ENCODE measurements around the gene TMEM9.

Gene TMEM9

DNA sequence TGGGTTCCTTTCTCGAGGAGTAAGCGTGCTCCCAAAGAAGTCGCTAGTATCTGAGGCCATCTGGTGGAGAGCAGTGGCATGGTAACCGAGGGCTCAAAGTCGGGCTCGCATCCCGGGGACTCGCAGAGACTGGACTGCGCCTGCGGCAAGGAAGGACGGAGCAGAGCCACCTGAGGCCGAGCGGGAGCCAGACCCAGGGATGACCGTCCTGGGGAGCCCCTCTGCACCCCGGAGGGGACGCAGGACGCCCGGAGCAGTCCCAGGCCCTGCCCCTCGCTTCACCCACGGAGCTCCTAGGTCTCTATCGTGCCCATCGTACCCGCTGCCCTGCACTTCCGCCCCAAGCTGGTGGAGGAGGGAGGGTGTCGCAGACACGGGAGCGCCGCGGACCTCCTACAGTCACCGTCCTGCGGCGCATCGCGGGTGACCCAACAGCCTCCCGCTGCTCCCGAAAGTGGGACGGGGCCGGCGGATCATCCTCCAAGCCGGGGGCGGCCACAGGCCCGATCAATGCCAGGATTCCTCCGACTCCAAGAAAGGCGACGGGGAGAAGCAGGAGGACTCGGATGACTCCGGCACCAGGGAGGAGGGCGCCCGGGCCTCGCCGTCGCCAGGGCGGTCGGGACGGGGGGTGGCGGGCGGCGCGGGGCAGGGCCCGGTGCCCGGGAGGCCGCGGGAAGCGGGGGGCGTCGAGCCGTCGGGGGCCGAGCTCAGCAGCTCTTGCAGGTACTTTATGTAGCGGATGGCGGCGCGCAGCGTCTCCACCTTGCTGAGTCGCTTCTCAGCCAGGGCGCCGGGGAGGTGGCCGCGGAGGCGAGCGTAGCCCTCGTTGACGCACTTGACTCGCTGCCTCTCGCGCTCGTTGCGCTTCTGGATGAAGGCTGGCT, 39.8 kb downstream of the TMEM9 start:
- peak; percentile 71 for DNase-seq (ENCODE audit: low read depth, low spot score)
- H3K4me3 ChIP-seq (ENCODE audit: low read length): peak overlapping the region; percentile 61

DNA sequence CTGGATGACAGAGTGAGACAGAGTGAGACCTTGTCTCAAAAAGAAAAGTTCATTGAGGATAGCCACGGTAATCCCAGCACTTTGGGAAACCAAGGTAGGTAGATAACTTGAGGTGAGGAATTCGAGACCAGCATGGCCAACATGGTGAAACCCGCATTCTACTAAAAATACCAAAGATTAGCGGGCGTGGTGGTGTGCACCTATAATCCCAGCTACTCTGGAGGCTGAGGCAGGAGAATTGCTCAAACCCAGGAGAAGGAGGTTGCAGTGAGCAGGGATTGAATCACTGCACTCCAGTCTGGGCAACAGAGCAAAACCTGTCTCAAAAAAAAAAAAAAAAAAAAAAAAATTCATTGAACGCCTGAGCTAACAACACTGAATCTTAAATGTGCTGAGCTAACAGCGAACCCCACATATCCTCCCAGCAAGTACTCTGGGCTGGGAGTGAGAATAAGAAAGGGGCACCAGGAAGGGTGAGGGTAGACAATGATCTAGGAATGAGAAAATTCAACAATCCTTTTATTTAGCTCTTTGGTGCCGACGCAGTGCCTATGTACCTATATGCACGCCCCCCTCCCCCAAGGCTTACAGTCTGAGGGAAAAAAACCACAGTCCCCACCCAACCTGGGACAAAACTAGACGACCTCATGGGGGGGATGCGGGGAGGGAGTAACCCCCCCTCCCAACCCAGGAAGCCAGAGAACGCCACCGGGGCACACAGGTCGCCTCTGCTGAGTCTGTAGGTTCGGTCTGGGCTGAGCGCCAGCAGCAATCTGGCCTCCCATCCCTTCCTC, 40.6 kb downstream of the TMEM9 start:
- peak overlapping the region; percentile 61 for H3K4me3 ChIP-seq (ENCODE audit: low read length)
- no peak for DNase-seq (ENCODE audit: low read depth, low spot score)

DNA sequence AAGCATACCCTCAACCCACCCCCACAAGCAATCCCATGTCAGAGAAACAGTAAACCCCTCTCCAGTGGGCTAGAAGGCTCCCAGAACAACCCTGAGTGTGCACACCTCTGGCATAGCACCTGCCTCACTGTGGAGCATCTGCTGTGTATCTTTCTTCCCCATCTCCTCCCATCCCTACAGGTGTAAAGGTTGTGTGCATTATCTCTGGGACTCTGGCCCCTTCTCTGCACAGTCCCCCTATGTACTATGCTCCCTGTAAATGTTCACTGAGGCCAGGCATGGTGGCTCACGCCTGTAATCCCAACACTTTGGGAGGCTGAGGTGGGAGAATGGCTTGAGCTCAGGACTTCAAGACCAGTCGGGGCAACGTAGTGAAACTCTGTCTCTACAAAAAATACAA, 41.3 kb downstream of the TMEM9 start:
- no peak for DNase-seq (ENCODE audit: low read depth, low spot score)
- no peak overlapping the region for H3K4me3 ChIP-seq (ENCODE audit: low read length)

DNA sequence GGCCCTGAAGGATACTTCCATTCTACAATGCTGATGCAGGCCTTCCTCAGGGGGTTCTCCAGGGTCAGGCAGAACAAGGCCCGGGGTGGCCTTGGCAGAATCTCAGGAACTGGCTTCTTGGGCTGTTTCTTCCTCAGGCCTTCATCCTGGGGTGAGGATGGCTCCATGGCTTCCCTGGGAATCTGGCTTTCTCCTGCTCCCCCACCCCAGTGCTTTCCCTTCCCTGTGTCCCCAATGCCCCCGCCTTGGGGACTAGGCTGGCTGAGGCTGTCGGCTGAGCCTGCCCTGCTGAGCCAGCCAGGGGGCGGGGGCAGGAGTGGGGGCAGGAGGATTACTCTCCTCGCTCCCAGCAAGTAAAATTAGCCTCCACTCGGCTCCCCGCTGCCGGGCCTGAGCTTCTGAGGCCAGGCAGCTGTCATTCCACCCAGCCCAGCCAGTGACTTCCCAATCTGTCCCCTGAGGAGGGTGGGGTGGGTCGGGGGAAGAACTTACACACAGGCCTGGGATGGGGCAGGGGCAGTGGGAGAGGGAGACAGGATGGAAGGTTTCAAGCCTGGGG, 42.0 kb downstream of the TMEM9 start, which contains the start of gene CACNA1S:
CACNA1S (minus strand) TSS at position 254 of the 559 bp plus-strand sequence; CDS start at position 167, 87 bp downstream.
- H3K4me3 ChIP-seq (ENCODE audit: low read length): no peak within 1 kb of the TSS
- DNase-seq (ENCODE audit: low read depth, low spot score): no peak

DNA sequence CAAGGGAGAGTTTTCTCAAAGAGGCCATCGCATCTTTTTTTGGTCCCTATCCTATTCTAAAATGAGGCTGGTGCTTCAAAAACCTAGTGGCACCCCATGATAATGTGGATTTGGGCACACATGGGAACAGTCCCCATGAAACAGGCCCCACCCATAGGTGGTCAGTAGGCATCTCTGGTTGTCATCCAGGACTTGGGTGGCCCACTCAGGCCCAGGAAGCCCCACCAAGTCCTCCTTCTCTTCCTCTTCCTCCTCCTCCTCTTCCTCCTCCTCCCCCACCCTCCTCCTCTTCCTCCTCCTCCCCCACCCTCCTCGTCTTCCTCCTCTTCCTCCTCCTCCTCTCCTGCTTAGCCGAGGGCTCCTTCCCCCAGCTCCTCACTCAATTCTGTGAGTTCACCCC, 42.6 kb downstream of the TMEM9 start:
- no peak overlapping the region for H3K4me3 ChIP-seq (ENCODE audit: low read length)
- DNase-seq (ENCODE audit: low read depth, low spot score): no peak

DNA sequence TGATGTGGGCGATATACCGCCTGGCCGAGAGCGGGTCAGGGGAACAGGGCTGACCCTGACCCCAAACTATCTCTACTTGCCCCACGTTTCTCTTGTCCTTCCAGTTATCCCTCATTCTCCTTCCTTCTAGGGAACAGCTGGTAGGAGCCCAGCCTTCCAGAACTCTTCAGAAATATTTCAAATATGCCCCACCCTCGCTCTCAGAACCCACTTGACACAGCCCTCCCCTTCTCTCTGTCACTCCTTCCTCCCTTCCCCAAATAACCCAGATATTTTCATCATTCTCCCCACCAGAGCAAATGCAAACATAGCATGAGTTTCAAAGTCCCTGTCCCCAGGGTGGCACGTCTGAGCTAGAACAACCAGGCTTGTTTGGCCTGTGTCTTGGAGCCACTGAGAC, 43.1 kb downstream of the TMEM9 start:
- no peak overlapping the region for H3K4me3 ChIP-seq (ENCODE audit: low read length)
- no peak for DNase-seq (ENCODE audit: low read depth, low spot score)

DNA sequence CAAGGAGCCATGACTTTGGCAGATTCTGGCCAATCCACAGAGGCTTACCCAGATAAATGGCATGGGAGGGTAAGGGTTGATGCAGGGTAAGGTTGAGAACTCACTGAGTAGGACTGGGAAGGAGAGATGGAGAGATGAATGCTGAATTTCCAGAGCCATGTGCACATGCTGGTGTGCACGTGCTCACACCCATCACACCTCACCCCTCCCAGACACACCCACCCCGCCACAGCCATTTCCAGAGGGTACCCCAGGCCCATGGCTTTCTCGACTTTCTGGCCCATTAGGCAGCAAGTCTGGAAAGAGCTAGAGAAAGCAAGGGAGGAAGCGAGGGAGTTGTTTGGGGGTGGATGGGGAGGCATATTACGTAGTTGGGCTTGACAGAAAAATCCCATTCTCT, 43.7 kb downstream of the TMEM9 start:
- no peak for DNase-seq (ENCODE audit: low read depth, low spot score)

DNA sequence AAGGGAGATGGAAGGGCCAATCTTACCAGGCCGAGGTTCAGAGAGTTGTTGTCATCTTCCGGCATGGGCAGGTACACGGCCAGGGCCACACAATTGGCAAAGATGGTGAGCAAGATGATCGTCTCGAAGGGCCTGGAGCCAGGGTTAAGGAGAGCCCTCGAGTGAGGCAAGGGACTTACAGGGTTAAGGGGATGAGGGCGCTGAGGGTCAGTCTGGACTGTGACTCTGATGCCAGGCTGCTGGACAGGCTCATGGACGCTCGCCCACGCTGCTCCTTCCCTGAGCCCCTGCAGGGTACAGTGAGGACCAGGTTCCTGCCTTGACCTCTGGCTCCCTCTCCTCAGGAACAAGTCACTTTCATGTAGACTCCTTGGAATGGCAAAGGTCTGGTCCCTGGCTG, 44.1 kb downstream of the TMEM9 start:
- no peak overlapping the region for H3K4me3 ChIP-seq (ENCODE audit: low read length)
- no peak for DNase-seq (ENCODE audit: low read depth, low spot score)

More for the DNA sequence above, 43.7 kb downstream of the TMEM9 start:
- no peak overlapping the region for H3K4me3 ChIP-seq (ENCODE audit: low read length)

DNA sequence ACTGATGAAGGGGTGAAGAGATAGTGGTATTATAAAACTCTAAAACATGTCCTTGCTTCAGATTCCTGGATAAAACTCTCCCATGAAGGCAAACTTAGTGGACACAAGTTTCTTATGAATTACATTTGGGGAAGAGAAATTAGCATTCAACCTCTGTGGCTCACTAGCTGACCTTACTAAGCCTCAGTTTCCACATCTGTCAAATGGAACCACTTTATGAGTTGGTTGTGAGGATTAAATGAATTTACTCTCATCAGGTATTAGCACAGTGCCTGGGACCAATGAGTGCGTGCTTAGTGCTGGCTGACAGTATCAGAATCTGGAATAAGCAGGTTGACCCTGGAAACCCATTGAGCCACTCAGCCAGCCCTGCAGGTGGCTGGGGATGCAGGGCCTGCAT, 44.6 kb downstream of the TMEM9 start:
- no peak for DNase-seq (ENCODE audit: low read depth, low spot score)
- no peak overlapping the region for H3K4me3 ChIP-seq (ENCODE audit: low read length)

DNA sequence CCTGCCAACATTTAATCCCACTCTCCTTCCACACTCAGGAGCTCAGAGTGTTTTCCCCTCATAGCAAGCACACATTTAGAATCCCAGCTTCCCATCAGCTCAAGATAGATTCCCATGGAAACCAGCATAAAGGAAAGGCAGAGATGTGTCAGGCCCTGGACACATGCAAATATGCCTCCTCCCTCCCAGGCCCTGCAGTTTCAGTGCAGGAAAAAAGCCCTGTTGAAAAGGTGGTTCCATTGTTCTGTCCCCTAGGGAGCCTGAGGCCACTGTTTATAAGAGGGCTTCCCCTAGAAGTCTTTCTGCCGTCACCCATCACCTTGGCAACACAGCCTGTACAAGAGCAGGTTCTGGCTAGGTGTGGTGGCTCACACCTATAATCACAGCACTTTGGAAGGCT, 45.7 kb downstream of the TMEM9 start:
- H3K4me3 ChIP-seq (ENCODE audit: low read length): no peak overlapping the region
- no peak for DNase-seq (ENCODE audit: low read depth, low spot score)

DNA sequence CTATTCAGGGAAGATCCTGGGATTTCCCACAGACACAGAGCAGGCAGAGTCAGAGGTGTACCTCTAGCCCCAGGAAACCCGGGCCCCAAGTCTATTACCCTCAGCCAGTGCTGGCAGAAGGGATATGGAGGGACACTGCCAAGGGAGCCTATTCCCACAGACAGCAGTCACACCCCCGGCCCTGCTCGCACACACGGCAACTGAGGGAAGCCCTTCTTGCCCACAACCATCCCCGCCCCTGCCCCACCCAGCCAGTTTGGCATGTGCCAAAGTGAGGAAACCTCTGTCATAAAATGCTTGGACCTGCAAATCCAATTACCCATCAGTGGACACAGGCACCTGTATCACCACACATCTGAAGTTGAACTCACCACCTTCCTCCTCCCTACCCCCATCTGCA, 48.6 kb downstream of the TMEM9 start:
- no peak for DNase-seq (ENCODE audit: low read depth, low spot score)
- H3K4me3 ChIP-seq (ENCODE audit: low read length): no peak overlapping the region

DNA sequence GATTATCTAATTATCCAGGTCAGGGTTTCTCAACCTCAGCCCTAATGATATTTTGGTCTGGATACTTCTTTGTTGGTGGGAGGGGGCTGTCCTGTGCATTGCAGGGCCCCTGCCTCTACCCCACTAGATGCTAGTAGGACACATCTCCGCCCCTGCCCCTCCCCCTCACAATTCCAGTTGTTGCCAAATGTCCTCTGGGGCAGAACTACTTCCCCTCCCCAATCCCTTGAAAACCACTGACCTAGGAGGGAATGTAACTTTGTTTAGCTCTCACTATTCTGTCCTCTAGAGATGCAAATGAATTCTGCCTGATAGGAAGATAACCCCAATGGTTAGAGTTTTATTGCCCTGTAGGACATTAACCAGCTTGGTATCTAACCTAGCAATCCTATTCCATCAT, 50.1 kb downstream of the TMEM9 start:
- no peak for DNase-seq (ENCODE audit: low read depth, low spot score)
- H3K4me3 ChIP-seq (ENCODE audit: low read length): no peak overlapping the region

DNA sequence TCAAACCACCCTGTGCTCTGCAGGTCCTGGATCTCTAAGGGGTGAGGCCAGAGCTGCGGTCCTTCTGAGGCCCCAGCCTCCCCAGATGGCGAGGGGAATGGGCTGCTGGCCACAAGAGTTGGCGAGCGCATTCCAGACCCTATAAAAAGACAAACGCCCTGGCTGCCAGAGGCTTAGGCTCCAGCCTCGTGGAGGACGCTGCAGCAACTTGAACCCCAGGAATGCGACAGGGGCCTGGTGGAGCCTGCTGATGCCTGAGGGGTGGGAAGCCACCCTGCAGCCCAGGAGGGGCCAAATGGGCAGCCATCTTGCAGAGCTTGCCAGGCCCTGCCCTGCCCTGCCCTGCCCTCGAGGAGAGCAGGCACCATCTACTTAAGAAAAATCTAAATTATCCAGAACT, 50.6 kb downstream of the TMEM9 start:
- no peak overlapping the region for H3K4me3 ChIP-seq (ENCODE audit: low read length)
- DNase-seq (ENCODE audit: low read depth, low spot score): no peak

DNA sequence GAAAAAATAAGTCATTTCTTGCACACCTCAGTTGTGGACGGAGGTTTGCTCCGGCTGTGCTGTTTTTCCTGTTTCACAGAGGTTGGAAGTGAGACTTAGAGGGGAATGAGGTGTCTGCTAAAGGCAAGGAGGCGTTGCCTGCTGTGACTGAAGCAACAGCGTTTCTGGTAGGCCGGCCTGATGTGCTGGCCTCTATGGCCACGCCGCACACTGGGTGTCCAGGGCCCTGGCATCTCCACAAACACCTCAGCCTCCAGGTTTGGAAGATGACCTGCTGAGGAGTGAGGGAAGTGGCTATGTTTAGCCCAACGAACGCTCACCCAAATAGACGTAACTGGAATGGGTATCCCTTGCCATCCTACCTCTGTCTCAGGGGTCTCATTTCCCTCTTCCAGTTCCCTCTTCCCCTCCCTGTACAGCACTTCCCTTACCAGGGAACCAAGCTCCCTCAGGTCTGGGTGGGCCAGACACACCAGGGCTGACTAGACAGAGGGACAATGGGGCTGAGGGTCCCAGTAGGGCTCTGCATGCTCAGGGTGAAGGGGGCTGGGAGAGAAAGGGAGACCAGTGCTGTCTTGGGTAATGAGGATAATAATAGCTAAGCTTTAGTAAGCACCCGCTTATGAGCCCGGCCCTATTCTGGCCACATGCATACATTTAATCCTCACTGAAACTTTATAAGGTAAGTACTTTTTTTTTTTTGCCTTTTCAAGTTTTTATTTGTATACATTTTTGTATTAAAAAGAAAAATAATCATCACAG, 53.9 kb downstream of the TMEM9 start:
- no peak for DNase-seq (ENCODE audit: low read depth, low spot score)
- H3K4me3 ChIP-seq (ENCODE audit: low read length): no peak overlapping the region

DNA sequence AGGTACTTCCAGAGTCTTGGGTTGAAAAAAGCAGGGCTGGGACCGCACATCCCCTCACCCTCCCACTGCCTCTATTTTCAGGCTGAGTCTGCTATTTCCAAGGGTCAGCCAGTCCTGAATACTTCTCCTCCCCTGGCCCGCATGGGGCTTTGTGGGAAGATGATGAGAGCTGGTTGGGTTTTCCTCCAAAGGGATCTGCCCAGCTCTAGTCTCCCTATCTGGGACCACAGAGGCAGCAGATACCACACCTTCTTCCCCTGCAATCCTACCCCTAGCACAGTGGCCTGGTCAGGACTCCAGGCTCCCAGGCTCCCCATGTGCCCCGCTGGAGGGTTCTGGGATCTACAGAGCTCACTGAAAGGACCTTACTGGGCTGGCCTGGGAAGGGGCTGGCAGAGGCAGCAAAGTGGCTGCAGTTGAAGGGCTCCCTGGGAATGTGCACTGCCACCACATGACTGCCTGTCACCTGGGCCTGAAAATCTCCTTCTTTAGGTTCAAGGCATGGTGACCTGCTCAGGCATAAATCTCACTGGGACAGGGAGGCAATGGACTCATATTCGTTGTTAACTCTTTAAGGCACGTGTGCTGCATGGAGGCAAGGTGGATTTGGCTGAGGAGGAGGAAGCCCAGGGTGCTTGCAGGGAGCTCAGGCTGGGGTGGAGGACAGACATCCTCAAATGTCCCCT, 55.1 kb downstream of the TMEM9 start:
- H3K4me3 ChIP-seq (ENCODE audit: low read length): no peak overlapping the region
- no peak for DNase-seq (ENCODE audit: low read depth, low spot score)

DNA sequence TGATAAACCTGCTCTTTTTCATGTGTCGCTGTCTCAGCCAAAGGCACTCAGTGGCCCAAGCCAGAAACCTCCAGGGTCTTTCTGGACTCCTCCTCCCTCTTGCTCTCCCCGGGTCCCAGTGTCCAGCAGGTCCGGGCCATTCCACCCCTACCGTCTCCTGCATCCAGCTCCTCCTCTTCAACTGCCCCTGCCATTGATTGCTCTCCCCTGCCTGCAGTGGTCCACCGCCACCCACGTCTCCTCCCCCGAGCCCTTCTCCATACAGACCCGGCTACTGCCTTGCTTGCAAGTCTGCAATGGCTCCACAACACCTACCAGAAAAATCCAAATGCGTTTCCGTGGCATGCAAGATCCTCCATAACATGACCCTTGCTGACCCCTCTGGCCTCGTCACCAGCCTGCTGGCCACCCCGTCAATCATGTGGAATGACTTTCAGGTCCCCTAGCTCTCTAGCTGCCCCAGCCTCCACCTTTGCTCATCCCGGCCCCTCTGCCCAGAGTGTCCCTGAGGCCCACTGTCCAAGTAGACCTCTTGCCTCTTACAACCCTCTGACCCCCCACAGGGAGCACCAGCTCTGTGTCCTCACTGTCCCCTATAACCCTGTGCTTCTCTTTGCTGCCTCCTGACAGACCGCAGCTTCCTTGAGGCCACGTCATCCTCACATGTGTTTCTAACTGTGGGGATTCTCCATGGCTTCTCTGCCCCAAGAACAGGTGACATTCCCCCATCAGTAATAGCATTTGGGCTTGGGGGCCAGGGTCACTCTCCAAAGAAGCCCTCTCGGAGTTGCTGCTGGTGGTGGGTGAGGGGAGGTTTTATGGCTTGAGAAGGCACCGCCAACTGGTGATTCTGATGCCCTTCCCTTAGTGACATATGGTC, 57.1 kb downstream of the TMEM9 start:
- no peak for DNase-seq (ENCODE audit: low read depth, low spot score)
- H3K4me3 ChIP-seq (ENCODE audit: low read length): no peak overlapping the region

DNA sequence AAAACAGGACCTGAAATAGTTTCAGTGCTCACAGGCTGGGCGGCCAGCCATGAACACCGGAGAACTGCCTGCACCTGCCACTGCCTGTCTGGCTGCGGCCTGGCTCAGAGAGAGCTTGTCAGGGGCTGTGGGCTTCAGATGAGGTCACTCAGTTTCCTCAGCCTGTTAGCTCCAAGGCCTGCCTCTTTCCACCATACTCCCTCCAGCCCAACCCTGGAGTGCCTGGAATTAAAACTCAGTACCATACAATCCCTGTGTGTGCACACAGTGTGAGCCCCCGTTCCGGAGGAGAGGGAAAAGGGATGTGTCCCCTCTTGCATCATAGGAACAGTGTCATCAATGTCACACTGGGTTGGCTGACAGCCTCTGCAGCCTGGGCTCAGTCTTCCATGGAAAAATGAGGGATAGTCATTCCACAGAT, 58.2 kb downstream of the TMEM9 start:
- DNase-seq (ENCODE audit: low read depth, low spot score): no peak

DNA sequence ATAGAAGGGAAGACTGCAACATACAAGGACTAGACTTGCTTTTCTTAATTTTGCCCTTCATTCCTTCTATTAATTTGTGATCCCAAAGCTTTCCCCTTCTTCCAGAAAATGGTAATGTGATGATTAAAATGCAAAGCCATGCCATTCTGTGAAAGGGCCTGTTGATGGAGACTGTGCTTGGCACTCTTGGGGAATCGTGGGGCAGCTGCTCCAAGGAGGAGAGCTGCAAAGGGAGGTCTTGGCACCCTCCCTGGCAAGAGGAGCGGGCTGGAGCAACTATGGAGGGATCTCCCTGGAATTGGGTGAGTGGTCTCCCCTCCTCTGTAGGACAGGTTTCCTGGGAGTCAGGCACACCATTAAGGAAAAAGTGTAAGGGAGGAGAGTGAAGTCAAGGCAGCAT, 58.7 kb downstream of the TMEM9 start:
- no peak for DNase-seq (ENCODE audit: low read depth, low spot score)
- no peak overlapping the region for H3K4me3 ChIP-seq (ENCODE audit: low read length)

More for the DNA sequence above, 58.2 kb downstream of the TMEM9 start:
- H3K4me3 ChIP-seq (ENCODE audit: low read length): no peak overlapping the region
